WTC11 (cell line): ENCODE data around the gene SPTLC3. TPM values are rescaled to one million over a fixed set of nuclear protein-coding genes. Genes with fewer than 3 reads are reported as not detected.
"Not testable (repeated sequence)": the region's sequence is repeated elsewhere in the genome, so short reads cannot be mapped to it uniquely, and the experiment has no call there.

Experiments
- ATAC-seq: fragments of 200-7000 bp; cut with Tn5 transposase; 2 replicates; pipeline ENCODE4 v1.10.0; 2021; ENCODE audit warnings: mild to moderate bottlenecking, moderate library complexity
- CTCF ChIA-PET: fragments of 300-600 bp; sonication (Branson Sonifier 250); formaldehyde crosslinking; loops from one replicate; lab custom pipeline; 2021; ENCODE audit warnings: antibody characterized with exemption; lab: Charles Lee
- POLR2A ChIA-PET: fragments of 350-600 bp; sonication (Branson Sonifier 250); formaldehyde crosslinking; loops from one replicate; lab custom pipeline; 2021; ENCODE audit warnings: antibody characterized with exemption; lab: Charles Lee
- DNase-seq: peaks from one replicate; pipeline ENCODE4 v3.0.0; 2021; ENCODE audit warnings: low spot score
- H3K27ac Mint-ChIP-seq: 2 replicates; pipeline ENCODE4 v1.8.0; 2021; ENCODE audit warnings: mixed read lengths
- H3K27me3 Mint-ChIP-seq: 2 replicates; pipeline ENCODE4 v1.8.0; 2021; ENCODE audit warnings: low read depth, mild to moderate bottlenecking, moderate library complexity, mixed read lengths
- H3K36me3 Mint-ChIP-seq: 2 replicates; pipeline ENCODE4 v1.8.0; 2021; ENCODE audit warnings: mixed read lengths
- H3K4me1 Mint-ChIP-seq: 2 replicates; pipeline ENCODE4 v1.8.0; 2022; ENCODE audit warnings: mixed read lengths
- H3K4me3 Mint-ChIP-seq: 2 replicates; pipeline ENCODE4 v1.8.0; 2021; ENCODE audit warnings: mild to moderate bottlenecking, moderate library complexity, mixed read lengths
- H3K9me3 Mint-ChIP-seq: 2 replicates; pipeline ENCODE4 v1.8.0; 2021; ENCODE audit warnings: mixed read lengths
- ARID4B ChIP-seq: sonication (generic); formaldehyde crosslinking; IDR thresholded peaks from 2 replicates; pipeline ENCODE4 v1.8.0; 2023; ENCODE audit warnings: missing genetic modification reagents, mild to moderate bottlenecking, borderline replicate concordance
- EMX1 ChIP-seq: fragments of 250-450 bp; sonication (Bioruptor Pico); IDR thresholded peaks from 2 replicates; pipeline ENCODE4 v1.8.0; 2021; ENCODE audit warnings: mild to moderate bottlenecking
- ESRRA ChIP-seq: sonication (generic); formaldehyde crosslinking; IDR thresholded peaks from 2 replicates; pipeline ENCODE4 v1.8.1; 2022; ENCODE audit warnings: mild to moderate bottlenecking, missing genetic modification reagents, borderline replicate concordance
- GABPB1 ChIP-seq: sonication (generic); formaldehyde crosslinking; IDR thresholded peaks from 2 replicates; pipeline ENCODE4 v1.8.1; 2023; ENCODE audit warnings: mild to moderate bottlenecking, missing genetic modification reagents
- IRF1 ChIP-seq: sonication (generic); formaldehyde crosslinking; IDR thresholded peaks from 2 replicates; pipeline ENCODE4 v1.8.0; 2023; ENCODE audit warnings: missing genetic modification reagents
- NFE2L1 ChIP-seq: sonication (generic); formaldehyde crosslinking; IDR thresholded peaks from 2 replicates; pipeline ENCODE4 v1.8.1; 2023; ENCODE audit warnings: missing genetic modification reagents
- RELA ChIP-seq: sonication (generic); formaldehyde crosslinking; IDR thresholded peaks from 2 replicates; pipeline ENCODE4 v1.8.1; 2022; ENCODE audit warnings: missing genetic modification reagents, mild to moderate bottlenecking, borderline replicate concordance
- SMAD4 ChIP-seq: sonication (generic); formaldehyde crosslinking; IDR thresholded peaks from 2 replicates; pipeline ENCODE4 v1.8.0; 2022; ENCODE audit warnings: mild to moderate bottlenecking, missing genetic modification reagents
- ZNF121 ChIP-seq: sonication (generic); formaldehyde crosslinking; IDR thresholded peaks from 2 replicates; pipeline ENCODE4 v1.8.0; 2023; ENCODE audit warnings: missing genetic modification reagents
- ZNF232 ChIP-seq: sonication (generic); formaldehyde crosslinking; IDR thresholded peaks from 2 replicates; pipeline ENCODE4 v1.8.0; 2022; ENCODE audit warnings: mild to moderate bottlenecking, missing genetic modification reagents
- ZNF263 ChIP-seq: sonication (generic); formaldehyde crosslinking; IDR thresholded peaks from 2 replicates; pipeline ENCODE4 v1.8.1; 2022; ENCODE audit warnings: low read depth, mild to moderate bottlenecking, moderate library complexity, missing genetic modification reagents
- ZNF317 ChIP-seq: sonication (generic); formaldehyde crosslinking; IDR thresholded peaks from 2 replicates; pipeline ENCODE4 v1.8.1; 2023; ENCODE audit warnings: low read depth, mild to moderate bottlenecking, moderate library complexity, missing genetic modification reagents, borderline replicate concordance
- ZNF416 ChIP-seq: fragments of 250-450 bp; sonication (Bioruptor Pico); IDR thresholded peaks from 2 replicates; pipeline ENCODE4 v1.9.0; 2021; ENCODE audit warnings: mild to moderate bottlenecking, inconsistent platforms
- total RNA-seq: library from RNA; stranded (reverse); gene quantifications from 3 replicates; pipeline ENCODE4 v1.2.3, GENCODE V29; 2021

Gene SPTLC3
- total RNA-seq, 1 experiment from 2014 or later: 0.13 TPM

DNA sequence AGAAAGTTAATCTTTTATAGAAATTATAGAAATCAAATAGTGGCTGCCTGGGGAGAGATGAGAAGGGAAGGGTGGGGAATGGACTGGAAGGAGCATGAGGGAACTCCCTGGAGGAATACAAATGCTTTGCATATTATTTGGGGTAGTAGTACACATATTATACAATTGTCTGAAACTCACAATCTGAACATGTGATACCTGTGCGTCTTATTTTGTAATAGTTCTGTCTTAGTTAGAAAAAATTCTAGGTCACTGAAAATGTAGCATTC, 30.7 kb upstream of the SPTLC3 start (continued):
- TF ChIP-seq ESRRA (no peak), ZNF232 (no peak), ARID4B (CRISPR knock-in tag) (no peak), IRF1 (CRISPR knock-in tag) (no peak), EMX1 (no peak), ZNF317 (CRISPR knock-in tag) (no peak)

DNA sequence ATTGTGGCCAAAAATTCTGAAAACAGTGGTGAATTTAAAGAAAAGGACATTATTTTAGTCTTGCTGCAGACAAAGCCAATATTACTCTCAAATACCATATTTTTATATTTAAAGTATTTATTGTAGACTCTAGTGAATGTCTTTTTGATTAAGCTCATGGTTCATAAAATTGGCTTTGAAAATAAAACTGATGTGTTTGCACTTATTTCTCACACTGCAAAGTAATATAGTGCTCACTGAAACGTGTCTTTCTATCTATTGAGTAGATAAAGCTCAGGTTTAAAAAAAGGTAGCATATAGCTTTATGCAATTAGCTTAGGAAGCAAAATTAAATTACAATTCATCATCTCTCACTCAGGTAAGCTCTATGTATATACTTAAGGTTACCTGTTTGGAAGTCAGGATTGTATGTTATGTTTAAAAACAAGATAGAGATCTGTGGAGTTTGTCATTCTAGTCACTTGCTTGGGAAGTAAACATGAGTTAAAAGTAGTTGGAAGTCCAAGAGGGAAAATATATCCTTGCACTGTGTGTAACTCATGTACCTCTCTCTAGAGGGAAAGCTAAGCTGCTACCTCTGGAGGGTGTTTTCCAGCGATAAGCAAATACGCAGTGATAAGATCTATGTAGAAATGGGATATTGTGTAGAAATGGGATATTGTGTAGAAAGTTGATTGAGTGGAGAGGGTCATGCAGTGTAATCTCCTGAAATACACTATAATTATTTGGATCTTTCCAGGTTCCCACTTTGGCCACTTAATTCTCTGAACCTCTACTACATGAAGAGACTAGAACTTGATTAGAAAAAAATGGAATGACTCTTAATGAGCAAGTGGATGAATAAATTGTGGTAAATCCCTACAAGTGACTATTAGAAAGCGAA, 29.9 kb upstream of the SPTLC3 start:
- H3K27ac Mint-ChIP-seq: no peak overlapping the region
- CTCF ChIA-PET: interaction anchor here (0.8 kb wide), 1 partner anchor 126 kb away, joined by 3 read pairs; no protein-coding TSS in a partner anchor
- no peak for ATAC-seq

DNA sequence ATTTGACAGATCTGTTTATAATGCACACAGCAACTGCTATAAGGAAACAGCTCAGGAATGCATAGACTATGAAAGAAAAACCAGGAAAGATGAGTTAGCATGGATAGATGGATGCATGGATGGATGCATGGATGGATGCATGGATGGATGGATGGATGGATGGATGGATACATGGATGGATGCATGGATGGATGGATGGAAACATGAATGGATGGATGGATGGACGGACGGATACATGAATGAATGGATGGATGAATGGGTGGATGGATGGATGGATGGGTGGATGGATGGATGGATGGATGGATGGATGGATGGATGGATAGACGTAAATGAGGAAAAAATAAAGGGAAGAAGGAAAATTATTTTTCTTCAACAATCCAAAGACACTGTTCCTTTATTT, 29.1 kb upstream of the SPTLC3 start:
- H3K9me3 Mint-ChIP-seq, H3K4me3 Mint-ChIP-seq, DNase-seq, H3K4me1 Mint-ChIP-seq, CTCF ChIA-PET, ATAC-seq, H3K36me3 Mint-ChIP-seq, H3K27me3 Mint-ChIP-seq, H3K27ac Mint-ChIP-seq, POLR2A ChIA-PET: not testable (repeated sequence)

More for the DNA sequence above, 29.9 kb upstream of the SPTLC3 start:
- Mint-ChIP-seq H3K4me3 (no peak overlapping the region), H3K27me3 (no peaks in the 10 kb centered on the region; the same call in 1 of the 2 replicates), H3K4me1 (peaks cover 5% of the 10 kb centered on the region), H3K36me3 (no peaks in the 10 kb centered on the region), H3K9me3 (no peaks in the 10 kb centered on the region)
- POLR2A ChIA-PET: no interaction called here
- TF ChIP-seq IRF1 (CRISPR knock-in tag) (no peak), ZNF416 (no peak), ZNF121 (CRISPR knock-in tag) (no peak), ZNF263 (CRISPR knock-in tag) (no peak), SMAD4 (no peak), NFE2L1 (CRISPR knock-in tag) (no peak), GABPB1 (CRISPR knock-in tag) (peak; percentile 50; the same call in 1 of the 2 replicates)
- DNase-seq: no peak

GRCh38 chr20:12982098-12982497, 26.7 kb upstream of the SPTLC3 start:
- no peak overlapping the region for H3K4me3 Mint-ChIP-seq
- ATAC-seq: no peak
- H3K27me3 Mint-ChIP-seq: peaks cover under 1% of the 10 kb centered on the region; the same call in 1 of the 2 replicates
- ChIA-PET CTCF (no interaction called here), POLR2A (interaction anchor here (0.6 kb wide), 1 partner anchor 1419 kb away, joined by 3 read pairs; no protein-coding TSS in a partner anchor)
- no peak overlapping the region for H3K27ac Mint-ChIP-seq
- DNase-seq: no peak
- no peaks in the 10 kb centered on the region; the same call in 1 of the 2 replicates for H3K4me1 Mint-ChIP-seq
- H3K36me3 Mint-ChIP-seq: no peaks in the 10 kb centered on the region
- no peaks in the 10 kb centered on the region for H3K9me3 Mint-ChIP-seq
- TF ChIP-seq GABPB1 (CRISPR knock-in tag) (0 out of 2 replicates have a peak, but pooled peaks have one; percentile 12), RELA (CRISPR knock-in tag) (no peak)
- TF ChIP-seq, all 79 proteins: peak for 1
